Fibroblast of mammary gland (primary cell): ENCODE measurements around the gene TPPP3.

ENCODE experiments used
- DNase-seq: peaks from one replicate; pipeline ENCODE4 v3.0.0-alpha.2; 2010; ENCODE audit warnings: low read depth
- H3K4me3 ChIP-seq: 2 replicates; pipeline ENCODE4 v1.5.1; 2011; ENCODE audit warnings: low read depth, mild to moderate bottlenecking, low read length, moderate library complexity; ENCODE audit not compliant: control insufficient read depth
- TF ChIP-seq, protein P1 (sequence below): conservative IDR thresholded peaks from 2 replicates; pipeline ENCODE4 v1.5.1; 2011; ENCODE audit warnings: low read depth, low read length, inconsistent platforms; ENCODE audit not compliant: control insufficient read depth, insufficient read depth

Gene TPPP3

GRCh38 chr16:67393111-67393787 is at the start of gene TPPP3:
TPPP3 (minus strand) TSS chr16:67393498; CDS start chr16:67391111, 2,387 bp downstream.
- peak; percentile 76 for DNase-seq

DNA sequence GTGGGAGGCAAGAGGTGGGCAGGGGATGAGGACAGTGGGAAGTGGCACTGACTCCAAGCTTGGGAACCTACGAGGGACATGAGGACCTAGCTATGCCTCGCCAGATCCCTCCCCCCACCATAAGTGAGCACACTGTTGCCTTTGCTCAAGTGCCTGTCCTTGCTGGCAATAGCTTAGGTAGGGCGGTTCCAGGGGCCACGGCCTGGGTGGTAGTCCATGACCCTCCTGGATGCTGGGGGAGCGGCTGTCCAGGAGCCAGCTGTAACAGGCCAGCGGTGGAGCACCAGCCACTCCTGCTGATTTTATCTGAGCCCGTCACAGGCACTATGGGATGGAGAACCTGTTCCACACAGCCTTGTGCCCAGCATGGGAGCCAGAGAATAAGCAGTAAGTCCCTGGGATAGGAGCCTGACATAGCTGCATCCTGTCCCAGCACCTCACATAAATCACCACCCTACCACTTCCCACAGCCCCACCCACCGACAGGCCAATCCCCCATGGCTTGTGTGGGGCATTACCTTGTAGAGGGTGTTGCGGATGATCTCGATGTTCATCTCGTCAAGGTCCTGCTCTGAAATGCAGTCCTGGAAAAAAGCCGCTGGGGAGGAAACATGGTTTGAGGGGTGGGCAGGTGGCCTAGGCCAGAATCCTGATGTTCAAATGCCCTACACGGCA is 49.4 kb upstream of the TPPP3 start:
- TF ChIP-seq, protein P1, sequence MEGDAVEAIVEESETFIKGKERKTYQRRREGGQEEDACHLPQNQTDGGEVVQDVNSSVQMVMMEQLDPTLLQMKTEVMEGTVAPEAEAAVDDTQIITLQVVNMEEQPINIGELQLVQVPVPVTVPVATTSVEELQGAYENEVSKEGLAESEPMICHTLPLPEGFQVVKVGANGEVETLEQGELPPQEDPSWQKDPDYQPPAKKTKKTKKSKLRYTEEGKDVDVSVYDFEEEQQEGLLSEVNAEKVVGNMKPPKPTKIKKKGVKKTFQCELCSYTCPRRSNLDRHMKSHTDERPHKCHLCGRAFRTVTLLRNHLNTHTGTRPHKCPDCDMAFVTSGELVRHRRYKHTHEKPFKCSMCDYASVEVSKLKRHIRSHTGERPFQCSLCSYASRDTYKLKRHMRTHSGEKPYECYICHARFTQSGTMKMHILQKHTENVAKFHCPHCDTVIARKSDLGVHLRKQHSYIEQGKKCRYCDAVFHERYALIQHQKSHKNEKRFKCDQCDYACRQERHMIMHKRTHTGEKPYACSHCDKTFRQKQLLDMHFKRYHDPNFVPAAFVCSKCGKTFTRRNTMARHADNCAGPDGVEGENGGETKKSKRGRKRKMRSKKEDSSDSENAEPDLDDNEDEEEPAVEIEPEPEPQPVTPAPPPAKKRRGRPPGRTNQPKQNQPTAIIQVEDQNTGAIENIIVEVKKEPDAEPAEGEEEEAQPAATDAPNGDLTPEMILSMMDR = no peak
- no peak overlapping the region for H3K4me3 ChIP-seq
- no peak for DNase-seq

More at GRCh38 chr16:67393111-67393787, at the start of gene TPPP3:
- TF ChIP-seq, protein P1 = peak; percentile 52
- H3K4me3 ChIP-seq = peak within 1 kb of the TSS; percentile 29

DNA sequence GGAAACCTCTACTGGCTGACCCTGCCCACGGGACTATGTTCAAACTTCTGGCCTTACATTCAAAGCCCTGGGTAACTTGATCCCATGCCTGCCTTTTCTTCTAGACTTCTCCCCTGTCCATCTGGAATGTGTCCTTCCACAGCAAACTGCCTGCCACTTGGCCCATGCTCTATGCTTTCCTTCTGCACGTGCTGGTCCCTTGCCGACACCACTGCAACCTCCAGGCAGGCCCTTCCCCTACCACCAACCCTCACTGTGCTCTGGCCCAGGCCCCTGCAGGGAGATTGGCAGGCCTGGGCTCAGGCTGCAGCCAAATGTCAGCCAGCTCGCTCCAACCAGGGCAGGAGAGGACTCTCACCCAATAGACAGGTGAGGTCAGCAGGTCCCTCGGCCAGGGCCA is 48.6 kb upstream of the TPPP3 start:
- TF ChIP-seq, protein P1 = no peak
- DNase-seq = no peak
- H3K4me3 ChIP-seq = no peak overlapping the region

DNA sequence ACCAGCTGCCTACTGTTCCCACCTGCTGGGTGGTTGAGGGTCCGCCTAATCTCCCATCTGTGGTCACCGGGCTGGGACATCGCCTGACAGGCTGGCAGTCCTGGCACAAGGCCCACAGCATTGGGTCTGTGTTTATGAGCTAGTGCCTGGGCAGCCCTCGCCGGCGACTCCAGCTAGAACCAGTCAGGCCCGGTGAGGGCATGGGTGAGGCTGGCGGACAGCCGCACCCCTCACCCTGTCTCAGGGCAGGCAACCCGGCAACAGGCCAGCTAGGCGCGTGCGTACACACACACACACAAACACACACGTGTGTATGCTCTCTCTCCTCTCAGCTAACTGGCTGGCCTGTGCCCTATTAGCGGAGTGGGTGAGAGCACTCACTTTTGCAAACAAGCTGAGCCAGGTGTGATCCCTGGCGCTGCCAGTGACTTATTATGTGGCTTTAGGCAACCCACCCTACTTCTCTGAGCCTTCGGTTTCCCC is 48.0 kb upstream of the TPPP3 start:
- DNase-seq = no peak

GRCh38 chr16:67438824-67439393 is 45.6 kb upstream of the TPPP3 start:
- H3K4me3 ChIP-seq = no peak overlapping the region
- TF ChIP-seq, protein P1 = no peak

More for the DNA sequence above, 48.0 kb upstream of the TPPP3 start:
- no peak overlapping the region for H3K4me3 ChIP-seq
- TF ChIP-seq, protein P1 = no peak

DNA sequence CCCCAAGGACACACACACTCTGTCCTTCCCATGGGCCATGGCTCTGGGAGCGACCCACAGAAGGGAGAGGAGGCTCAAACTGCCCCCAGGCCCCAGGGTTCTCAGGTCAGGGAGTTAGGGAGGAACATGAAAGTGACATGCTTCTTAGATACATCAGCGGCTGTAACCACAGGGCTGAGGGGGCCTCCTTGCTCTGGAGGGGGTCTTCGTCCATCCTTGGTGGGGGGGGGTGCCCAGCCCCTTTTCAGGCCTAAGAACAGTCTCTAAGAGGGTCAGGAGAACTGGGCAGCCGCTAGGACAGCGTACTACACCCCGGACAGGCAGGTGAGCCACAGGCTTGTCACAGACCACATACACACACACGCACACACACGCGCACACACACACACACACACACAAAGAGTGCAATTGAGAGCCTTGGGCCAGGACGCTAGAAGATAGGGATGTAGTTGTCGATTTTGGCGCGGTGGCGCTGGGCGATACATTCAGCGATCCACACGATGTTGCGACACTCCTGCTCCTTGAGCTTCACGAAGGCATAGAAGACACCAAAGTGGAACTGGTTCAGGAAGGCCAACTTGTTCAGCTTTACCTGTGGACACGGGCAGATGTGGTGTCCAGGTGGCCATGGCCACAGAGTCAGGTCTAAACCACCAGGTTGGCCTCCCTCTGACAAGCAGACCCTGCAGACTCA is 44.9 kb upstream of the TPPP3 start:
- TF ChIP-seq, protein P1 = no peak
- DNase-seq = no peak
- H3K4me3 ChIP-seq = no peak overlapping the region

More at GRCh38 chr16:67438824-67439393, 45.6 kb upstream of the TPPP3 start:
- no peak for DNase-seq
